Fibroblast of pulmonary artery (primary cell): ENCODE results near the gene KRTAP29-1.
"Not testable (repeated sequence)": the region's sequence is repeated elsewhere in the genome, so short reads cannot be mapped to it uniquely, and the experiment has no call there.

ENCODE experiments used
- DNase-seq: peaks from one replicate; pipeline ENCODE4 v3.0.0-alpha.2; 2010; ENCODE audit warnings: low read depth
- H3K4me3 ChIP-seq: replicated peaks from 2 replicates; pipeline ENCODE4 v1.5.1; 2011; ENCODE audit warnings: low read depth, mild to moderate bottlenecking, control low read depth, low read length, moderate library complexity
- CTCF ChIP-seq: IDR thresholded peaks from 2 replicates; pipeline ENCODE4 v1.5.1; 2011; ENCODE audit warnings: mild to moderate bottlenecking, control low read depth, low read length, inconsistent platforms; ENCODE audit errors: missing control alignments

The KRTAP29-1 gene

GRCh38 chr17:41278176-41278955, 24.3 kb downstream of the KRTAP29-1 start:
- TF ChIP-seq CTCF, result no peak
- no peak overlapping the region for H3K4me3 ChIP-seq
- no peak for DNase-seq

DNA sequence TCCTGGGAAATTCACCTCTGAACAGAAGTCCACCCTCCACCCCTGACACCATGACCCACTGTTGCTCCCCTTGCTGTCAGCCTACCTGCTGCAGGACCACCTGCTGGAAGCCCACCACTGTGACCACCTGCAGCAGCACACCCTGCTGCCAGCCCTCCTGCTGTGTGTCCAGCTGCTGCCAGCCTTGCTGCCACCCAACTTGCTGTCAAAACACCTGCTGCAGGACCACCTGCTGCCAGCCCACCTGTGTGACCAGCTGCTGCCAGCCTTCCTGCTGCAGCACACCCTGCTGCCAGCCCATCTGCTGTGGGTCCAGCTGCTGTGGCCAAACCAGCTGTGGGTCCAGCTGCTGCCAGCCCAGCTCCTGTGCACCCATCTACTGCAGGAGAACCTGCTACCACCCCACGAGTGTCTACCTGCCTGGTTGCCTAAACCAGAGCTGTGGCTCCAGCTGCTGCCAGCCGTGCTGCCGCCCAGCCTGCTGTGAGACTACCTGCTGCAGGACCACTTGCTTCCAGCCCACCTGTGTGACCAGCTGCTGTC, 26.9 kb downstream of the KRTAP29-1 start, which contains the start of gene KRTAP9-7:
Gene KRTAP9-7 (plus strand): TSS at position 51 of the 543 bp plus-strand sequence. CDS start 0 bp downstream, at position 51.
- H3K4me3 ChIP-seq, DNase-seq: not testable (repeated sequence)

GRCh38 chr17:41271858-41272257, 30.8 kb downstream of the KRTAP29-1 start:
- no peak overlapping the region for H3K4me3 ChIP-seq
- no peak for DNase-seq
- no peak for TF ChIP-seq CTCF

DNA sequence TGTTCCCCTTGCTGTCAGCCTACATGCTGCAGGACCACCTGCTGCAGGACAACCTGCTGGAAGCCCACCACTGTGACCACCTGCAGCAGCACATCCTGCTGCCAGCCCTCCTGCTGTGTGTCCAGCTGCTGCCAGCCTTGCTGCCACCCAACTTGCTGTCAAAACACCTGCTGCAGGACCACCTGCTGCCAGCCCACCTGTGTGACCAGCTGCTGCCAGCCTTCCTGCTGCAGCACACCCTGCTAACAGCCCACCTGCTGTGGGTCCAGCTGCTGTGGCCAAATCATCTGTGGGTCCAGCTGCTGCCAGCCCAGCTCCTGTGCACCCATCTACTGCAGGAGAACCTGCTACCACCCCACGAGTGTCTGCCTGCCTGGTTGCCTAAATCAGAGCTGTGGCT, 31.3 kb downstream of the KRTAP29-1 start:
- DNase-seq, H3K4me3 ChIP-seq: not testable (repeated sequence)

GRCh38 chr17:41267711-41268110, 34.9 kb downstream of the KRTAP29-1 start:
- TF ChIP-seq CTCF, result no peak
- no peak for DNase-seq
- no peak overlapping the region for H3K4me3 ChIP-seq

DNA sequence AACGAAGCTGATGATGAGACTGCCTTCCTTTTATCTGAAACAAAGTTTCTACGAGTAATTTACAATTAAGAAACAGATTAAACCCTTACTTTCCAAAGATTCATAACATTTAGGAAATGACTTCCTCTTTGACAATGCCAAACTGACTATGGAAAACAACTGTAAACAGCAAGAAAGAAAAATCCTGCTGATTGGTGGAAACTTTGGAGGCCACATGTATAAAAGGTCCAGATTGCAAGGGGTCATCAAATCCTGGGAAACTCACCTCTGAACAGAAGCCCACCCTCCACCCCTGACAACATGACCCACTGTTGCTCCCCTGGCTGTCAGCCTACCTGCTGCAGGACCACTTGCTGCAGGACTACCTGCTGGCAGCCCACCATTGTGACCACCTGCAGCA, 37.6 kb downstream of the KRTAP29-1 start, which contains the start of gene KRTAP9-6:
Gene KRTAP9-6 (plus strand): TSS at position 301 of the 400 bp plus-strand sequence. CDS start 0 bp downstream, at position 301.
- no peak for TF ChIP-seq CTCF
- no peak within 1 kb of the TSS for H3K4me3 ChIP-seq
- DNase-seq, result no peak

- TF ChIP-seq CTCF, result no peak
- no peak for DNase-seq
- H3K4me3 ChIP-seq, result no peak overlapping the region
Observed at GRCh38 chr17:41264599-41264998, 38.1 kb downstream of the KRTAP29-1 start.

- DNase-seq, result no peak
- H3K4me3 ChIP-seq, result no peak overlapping the region
- TF ChIP-seq CTCF, result no peak
Observed at GRCh38 chr17:41263212-41263611, 39.4 kb downstream of the KRTAP29-1 start.
